Upper lobe of right lung (tissue), 1 donor: ENCODE data around the gene SPINK8. TPM values are rescaled to one million over a fixed set of nuclear protein-coding genes. Genes with fewer than 3 reads are reported as not detected.

Experiments used
- ATAC-seq: fragments of 200-7000 bp; cut with Tn5 transposase; one replicate; pipeline ENCODE4 v1.9.1; 2020; ENCODE audit warnings: mild to moderate bottlenecking, moderate library complexity
- DNase-seq: peaks from one replicate; pipeline ENCODE4 v3.0.0-alpha.2; 2020
- H3K27ac ChIP-seq: fragments of 200-600 bp; one replicate; pipeline ENCODE4 v1.8.0; 2022
- H3K27me3 ChIP-seq: fragments of 200-600 bp; one replicate; pipeline ENCODE4 v1.8.0; 2022; ENCODE audit warnings: mild to moderate bottlenecking
- H3K36me3 ChIP-seq: fragments of 200-600 bp; one replicate; pipeline ENCODE4 v1.8.0; 2022
- H3K4me1 ChIP-seq: fragments of 200-600 bp; one replicate; pipeline ENCODE4 v1.8.0; 2022
- H3K4me3 ChIP-seq: fragments of 200-600 bp; one replicate; pipeline ENCODE4 v1.8.0; 2022; ENCODE audit warnings: mild to moderate bottlenecking
- H3K9me3 ChIP-seq: fragments of 200-600 bp; one replicate; pipeline ENCODE4 v1.8.0; 2022
- intact Hi-C: fragments of 100-400 bp; cut with DNase I; formaldehyde crosslinking; loops from one replicate; pipeline ENCODE4 v1.11.0; 2022
- total RNA-seq: library from RNA; stranded (reverse); fragmentation: NEBNext Ultra II Directional; extraction: Animal tissue kit (Norgen Biotek cat#: 25700); gene quantifications from one replicate; pipeline ENCODE4 v1.2.1, GENCODE V29; 2021
- TF ChIP-seq, protein P1 (sequence below): fragments of 200-600 bp; IDR thresholded peaks from one replicate; pipeline ENCODE4 v1.8.0; 2022; ENCODE audit warnings: antibody characterized with exemption
- donor health status: DM: no; HTN: yes; CAD: no; lungs with severe emphysema.

SPINK8 gene
- total RNA-seq, 1 donor from 2014 or later, result not detected

DNA sequence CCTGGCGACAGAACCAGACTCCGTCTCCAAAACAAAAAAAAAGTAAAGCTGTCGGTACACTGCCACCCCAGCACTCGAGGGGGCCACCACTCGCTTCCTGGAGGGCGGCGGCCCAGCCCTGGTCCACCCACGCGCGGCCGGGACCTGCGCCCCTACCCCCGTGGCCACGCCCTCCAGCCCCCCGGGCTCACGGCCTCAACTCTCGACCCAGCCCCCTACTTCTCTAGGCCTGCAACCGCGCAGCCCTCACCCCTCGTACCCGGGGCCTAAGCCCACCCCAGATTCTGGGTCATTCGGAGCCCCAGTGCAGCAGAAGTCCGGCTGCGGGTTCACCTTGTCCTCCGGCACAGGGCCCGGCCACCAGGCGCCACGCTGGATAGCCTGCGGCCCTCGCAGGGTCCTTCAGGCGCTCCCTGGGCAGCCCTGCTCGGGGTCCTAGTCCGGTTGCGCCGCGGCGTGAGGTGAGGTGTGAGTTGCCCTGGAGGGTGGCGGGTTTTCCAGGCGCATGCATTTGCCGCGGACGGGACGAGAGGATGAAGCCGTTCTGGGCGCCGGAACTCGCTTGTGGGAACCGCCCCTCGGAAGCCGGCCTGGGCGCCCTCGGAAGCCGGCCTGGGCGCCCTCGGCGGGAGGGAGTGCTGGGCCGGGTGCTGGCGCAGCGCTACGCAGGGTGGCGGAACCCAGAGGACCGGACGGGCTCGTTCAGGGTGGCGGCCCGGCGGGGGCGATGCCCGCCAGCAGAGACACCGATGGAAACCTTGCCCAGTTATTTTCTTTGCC is 32.3 kb downstream of the SPINK8 start, which contains the start of gene NME6:
Gene NME6, minus strand, starts transcription at position 348 of the 780 bp plus-strand sequence.
- no peaks in the 10 kb centered on the region for H3K27me3 ChIP-seq
- H3K4me1 ChIP-seq, result peaks cover 22% of the 10 kb centered on the region
- H3K4me3 ChIP-seq, result peak within 1 kb of the TSS; percentile 71
- DNase-seq (peak; percentile 97), ATAC-seq (peak; percentile 99)
- intact Hi-C loops, result no loop called here
- TF ChIP-seq, protein P1, sequence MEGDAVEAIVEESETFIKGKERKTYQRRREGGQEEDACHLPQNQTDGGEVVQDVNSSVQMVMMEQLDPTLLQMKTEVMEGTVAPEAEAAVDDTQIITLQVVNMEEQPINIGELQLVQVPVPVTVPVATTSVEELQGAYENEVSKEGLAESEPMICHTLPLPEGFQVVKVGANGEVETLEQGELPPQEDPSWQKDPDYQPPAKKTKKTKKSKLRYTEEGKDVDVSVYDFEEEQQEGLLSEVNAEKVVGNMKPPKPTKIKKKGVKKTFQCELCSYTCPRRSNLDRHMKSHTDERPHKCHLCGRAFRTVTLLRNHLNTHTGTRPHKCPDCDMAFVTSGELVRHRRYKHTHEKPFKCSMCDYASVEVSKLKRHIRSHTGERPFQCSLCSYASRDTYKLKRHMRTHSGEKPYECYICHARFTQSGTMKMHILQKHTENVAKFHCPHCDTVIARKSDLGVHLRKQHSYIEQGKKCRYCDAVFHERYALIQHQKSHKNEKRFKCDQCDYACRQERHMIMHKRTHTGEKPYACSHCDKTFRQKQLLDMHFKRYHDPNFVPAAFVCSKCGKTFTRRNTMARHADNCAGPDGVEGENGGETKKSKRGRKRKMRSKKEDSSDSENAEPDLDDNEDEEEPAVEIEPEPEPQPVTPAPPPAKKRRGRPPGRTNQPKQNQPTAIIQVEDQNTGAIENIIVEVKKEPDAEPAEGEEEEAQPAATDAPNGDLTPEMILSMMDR, result peak; percentile 11
- H3K9me3 ChIP-seq, result no peaks in the 10 kb centered on the region
- peak within 1 kb of the TSS; percentile 98 for H3K27ac ChIP-seq
- H3K36me3 ChIP-seq, result peaks cover 11% of the 10 kb centered on the region

DNA sequence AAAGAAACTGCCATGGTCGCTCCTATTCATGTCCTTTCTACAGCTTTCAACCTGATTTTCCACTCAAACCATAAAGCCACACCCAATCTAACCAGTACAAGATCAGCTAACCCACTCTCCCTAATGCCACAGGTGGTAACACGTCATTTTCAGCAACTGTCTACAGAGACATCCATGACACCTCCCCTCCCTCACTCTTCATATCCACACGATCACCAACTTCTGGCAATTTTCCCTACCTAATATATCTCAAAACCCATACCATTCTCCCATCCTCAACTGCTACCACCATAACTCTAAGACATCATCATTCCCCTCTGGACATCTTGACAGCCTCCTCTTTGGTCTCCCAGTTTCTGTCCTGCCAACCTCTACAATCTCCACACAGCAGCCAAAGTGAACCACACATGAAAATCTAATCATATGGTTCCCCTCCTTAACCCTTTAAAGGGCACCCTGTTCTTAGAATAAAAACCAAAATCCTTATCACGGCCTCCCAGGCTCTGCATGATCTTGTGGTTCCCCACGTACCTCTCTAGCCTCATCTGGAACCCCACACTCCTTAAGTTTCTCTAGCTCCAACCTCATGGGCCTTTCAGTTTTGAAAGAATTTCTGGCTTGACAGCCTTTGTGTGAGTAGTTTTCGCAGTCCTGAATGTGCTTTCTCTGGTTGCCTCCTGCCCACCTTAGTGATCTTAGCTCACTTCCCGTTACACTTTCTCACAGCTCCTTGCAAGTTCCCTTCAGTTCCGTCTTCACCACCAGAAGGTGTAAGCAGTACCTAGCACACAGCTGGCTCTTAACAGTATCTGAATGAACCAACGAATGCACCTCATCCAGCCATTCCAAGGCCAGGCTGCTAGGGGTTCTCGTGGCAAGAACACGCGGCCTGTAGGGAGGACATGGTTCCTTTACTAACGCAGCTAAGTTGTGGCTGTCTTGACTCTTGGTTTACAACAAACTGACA is 33.4 kb downstream of the SPINK8 start:
- intact Hi-C loops, result no loop called here
- peaks cover 23% of the 10 kb centered on the region for H3K36me3 ChIP-seq
- no peaks in the 10 kb centered on the region for H3K27me3 ChIP-seq
- peaks cover 22% of the 10 kb centered on the region for H3K4me1 ChIP-seq
- ATAC-seq (no peak), DNase-seq (no peak)
- H3K27ac ChIP-seq, result peak overlapping the region; percentile 98
- H3K9me3 ChIP-seq, result no peaks in the 10 kb centered on the region
- TF ChIP-seq, protein P1, result no peak
- peak overlapping the region; percentile 71 for H3K4me3 ChIP-seq

DNA sequence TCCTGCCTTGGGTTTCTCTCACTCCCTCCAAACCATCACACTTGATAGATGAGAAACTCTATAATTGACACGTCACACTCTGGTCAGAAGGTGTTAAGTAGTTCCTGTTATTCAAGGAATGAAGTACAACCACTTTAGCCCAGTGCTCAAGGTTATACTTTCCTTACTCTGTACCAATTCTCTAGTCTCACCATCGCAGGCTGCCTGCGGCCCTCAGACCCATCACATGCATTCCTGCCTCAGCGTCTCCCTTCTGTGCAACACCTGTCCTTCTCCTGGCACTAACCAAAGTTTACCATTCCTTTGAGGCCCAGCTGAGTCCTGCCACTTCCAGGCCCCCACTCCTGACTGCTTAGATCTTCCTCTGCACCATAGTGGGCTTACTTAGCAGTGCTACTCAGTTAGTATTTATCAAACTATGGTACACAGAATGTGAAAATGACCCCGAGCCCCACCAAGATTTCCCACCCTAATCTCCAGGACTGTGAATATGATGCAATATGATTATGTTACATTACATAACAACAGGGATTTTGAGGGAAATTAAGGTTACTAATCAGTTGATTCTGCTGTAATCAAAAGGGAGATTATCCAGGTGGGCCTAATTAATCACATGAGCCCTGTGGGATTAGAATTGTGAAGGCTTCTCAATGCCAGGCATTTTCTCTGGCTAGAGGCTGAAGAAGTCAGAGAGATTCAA is 36.2 kb downstream of the SPINK8 start:
- Histone ChIP-seq H3K9me3 (no peaks in the 10 kb centered on the region), H3K27me3 (no peaks in the 10 kb centered on the region), H3K4me1 (peaks cover 22% of the 10 kb centered on the region), H3K36me3 (peaks cover 51% of the 10 kb centered on the region), H3K27ac (no peak overlapping the region), H3K4me3 (no peak overlapping the region)
- TF ChIP-seq, protein P1, result no peak
- intact Hi-C loops, result no loop called here
- ATAC-seq (peak; percentile 15), DNase-seq (no peak)

DNA sequence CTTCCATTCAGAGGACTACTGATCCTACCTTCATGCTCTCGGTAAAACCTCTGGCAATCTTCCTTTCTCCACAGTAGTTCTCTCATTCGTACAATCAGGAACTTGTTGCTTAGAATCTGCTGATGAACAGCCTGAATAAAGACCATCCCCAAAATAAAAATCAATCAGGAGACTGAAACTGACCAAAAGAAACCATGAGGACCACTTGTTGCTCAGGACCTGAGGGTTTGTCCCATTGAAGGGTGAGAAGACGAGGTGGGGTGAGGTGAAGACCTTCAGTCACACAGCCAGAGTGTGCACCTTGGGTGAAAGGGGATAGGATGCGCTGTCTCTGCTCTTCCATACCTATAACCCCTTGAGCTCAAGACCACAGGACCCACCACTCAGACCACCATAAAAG is 36.8 kb downstream of the SPINK8 start:
- H3K36me3 ChIP-seq, result peaks cover 52% of the 10 kb centered on the region
- no peaks in the 10 kb centered on the region for H3K9me3 ChIP-seq
- DNase-seq (no peak), ATAC-seq (no peak)
- peaks cover 22% of the 10 kb centered on the region for H3K4me1 ChIP-seq
- intact Hi-C loops, result no loop called here
- no peak overlapping the region for H3K27ac ChIP-seq
- H3K4me3 ChIP-seq, result no peak overlapping the region
- TF ChIP-seq, protein P1, result no peak
- no peaks in the 10 kb centered on the region for H3K27me3 ChIP-seq

DNA sequence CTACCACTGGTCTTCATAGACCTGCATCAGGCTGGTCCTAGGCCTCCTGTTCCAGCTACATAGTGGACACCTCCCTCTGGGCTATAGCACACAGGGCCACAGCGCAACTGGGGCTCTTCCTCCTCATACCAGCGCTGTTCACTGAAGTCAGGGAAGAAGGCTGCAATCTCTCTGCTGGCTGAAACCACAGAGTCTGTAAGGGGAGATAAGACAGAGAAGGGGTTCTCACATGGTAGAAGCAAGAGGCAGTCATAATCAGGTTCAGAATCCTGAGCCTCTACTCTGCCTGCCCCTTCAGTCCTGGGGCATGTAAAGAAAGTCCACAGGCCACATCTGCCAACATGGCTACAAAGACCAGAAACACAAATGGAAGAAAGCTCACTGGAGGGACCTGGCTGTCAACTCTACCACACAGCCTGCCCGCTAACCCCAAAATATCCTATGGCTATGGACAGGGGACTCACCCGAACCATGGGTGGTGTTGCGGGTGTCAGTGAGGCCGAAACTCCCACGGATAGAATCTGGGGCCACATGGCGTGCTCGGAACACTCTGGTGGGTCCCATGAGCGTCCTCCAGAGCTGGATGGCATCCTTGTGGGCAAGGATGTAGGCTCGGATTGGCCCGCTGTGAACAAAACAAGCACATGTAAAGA is 38.7 kb downstream of the SPINK8 start:
- H3K9me3 ChIP-seq, result no peaks in the 10 kb centered on the region
- H3K36me3 ChIP-seq, result peaks cover 59% of the 10 kb centered on the region
- peaks cover 13% of the 10 kb centered on the region for H3K4me1 ChIP-seq
- intact Hi-C loops, result no loop called here
- no peaks in the 10 kb centered on the region for H3K27me3 ChIP-seq
- TF ChIP-seq, protein P1, result no peak
- DNase-seq, result no peak
- no peak for ATAC-seq
- no peak overlapping the region for H3K27ac ChIP-seq
- no peak overlapping the region for H3K4me3 ChIP-seq
